HepG2 (cell line): ENCODE results near the gene FAM13B.

Source experiments
- ATAD3A ChIP-seq: sonication (generic); formaldehyde crosslinking; IDR thresholded peaks from 2 replicates; pipeline ENCODE4 v1.4.0; 2020; ENCODE audit warnings: missing genetic modification reagents
- ISL2 ChIP-seq: sonication (generic); formaldehyde crosslinking; IDR thresholded peaks from 2 replicates; pipeline ENCODE4 v1.5.0; 2020; ENCODE audit warnings: missing genetic modification reagents
- JUN ChIP-seq: sonication (generic); formaldehyde crosslinking; IDR thresholded peaks from 2 replicates; pipeline ENCODE4 v1.4.0; 2020; ENCODE audit warnings: mild to moderate bottlenecking, missing genetic modification reagents
- NFIC ChIP-seq: IDR thresholded peaks from 2 replicates; pipeline ENCODE4 v1.6.1; 2012; ENCODE audit warnings: mild to moderate bottlenecking, low read length, inconsistent platforms
- POLR2AphosphoS5 ChIP-seq: IDR thresholded peaks from 2 replicates; pipeline ENCODE4 v1.6.1; 2012; ENCODE audit warnings: low read depth, low read length
- ZNF766 ChIP-seq: sonication (generic); formaldehyde crosslinking; IDR thresholded peaks from 2 replicates; pipeline ENCODE4 v1.5.0; 2020; ENCODE audit warnings: missing genetic modification reagents, borderline replicate concordance
- TF ChIP-seq, protein P1 (sequence below): sonication (generic); formaldehyde crosslinking; IDR thresholded peaks from 2 replicates; pipeline ENCODE4 v1.5.1; 2020; ENCODE audit warnings: mild to moderate bottlenecking, missing genetic modification reagents, moderate library complexity

DNA sequence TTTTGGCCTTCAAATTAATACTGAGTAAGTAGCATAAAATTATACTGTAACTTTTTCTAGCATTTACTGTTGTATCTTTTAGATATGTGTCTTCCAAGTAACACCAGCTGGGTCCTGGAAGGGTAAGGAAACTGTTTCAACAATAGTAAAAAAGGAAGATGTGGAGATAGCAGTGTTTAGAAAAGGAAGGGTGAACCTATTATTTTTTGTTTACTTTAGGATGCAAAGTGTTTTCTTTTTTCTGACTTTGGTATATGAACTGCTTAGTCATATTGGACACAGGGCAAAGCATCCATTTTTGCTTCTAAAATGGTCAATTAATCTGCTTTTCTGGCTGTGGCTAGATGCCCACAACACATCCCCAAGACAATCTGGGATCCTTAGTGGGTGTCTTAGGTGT is 138.3 kb downstream of the FAM13B start:
- TF ChIP-seq ATAD3A (CRISPR knock-in tag) (no peak), POLR2AphosphoS5 (no peak), JUN (CRISPR knock-in tag) (no peak), NFIC (no peak), ISL2 (CRISPR knock-in tag) (no peak), ZNF766 (CRISPR knock-in tag) (no peak)
- TF ChIP-seq, protein P1, sequence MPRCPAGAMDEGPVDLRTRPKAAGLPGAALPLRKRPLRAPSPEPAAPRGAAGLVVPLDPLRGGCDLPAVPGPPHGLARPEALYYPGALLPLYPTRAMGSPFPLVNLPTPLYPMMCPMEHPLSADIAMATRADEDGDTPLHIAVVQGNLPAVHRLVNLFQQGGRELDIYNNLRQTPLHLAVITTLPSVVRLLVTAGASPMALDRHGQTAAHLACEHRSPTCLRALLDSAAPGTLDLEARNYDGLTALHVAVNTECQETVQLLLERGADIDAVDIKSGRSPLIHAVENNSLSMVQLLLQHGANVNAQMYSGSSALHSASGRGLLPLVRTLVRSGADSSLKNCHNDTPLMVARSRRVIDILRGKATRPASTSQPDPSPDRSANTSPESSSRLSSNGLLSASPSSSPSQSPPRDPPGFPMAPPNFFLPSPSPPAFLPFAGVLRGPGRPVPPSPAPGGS: no peak
